HEK293 (cell line): ENCODE data around the gene CDH11.

Experiments used
- CTCF ChIA-PET: fragments of 350-600 bp; formaldehyde crosslinking; extraction: SDS; loops from one replicate; lab custom pipeline; 2021; ENCODE audit warnings: antibody characterized with exemption; lab: Yijun Ruan, JAX
- POLR2A ChIA-PET: fragments of 300-600 bp; formaldehyde crosslinking; extraction: SDS; loops from one replicate; lab custom pipeline; 2020; ENCODE audit warnings: antibody characterized with exemption, inconsistent platforms; lab: Yijun Ruan, JAX
- H3K27ac ChIP-seq: fragments of 200-500 bp; sonication (Bioruptor generic); 2 replicates; pipeline ENCODE4 v1.5.1; 2014; ENCODE audit warnings: low read depth, low read length, control low read depth, inconsistent platforms; ENCODE audit errors: extremely low read depth
- H3K36me3 ChIP-seq, 2 experiments: fragments of 200-500 bp in 1 of 2; sonication (Bioruptor generic) in 1 of 2; 1 replicate in 1 of 2; 2 replicates in 1 of 2; pipeline ENCODE4 v1.5.1; 2014 to 2017; ENCODE audit warnings: inconsistent platforms in 2 of 2, low read length in 2 of 2; ENCODE audit not compliant: control insufficient read depth in 2 of 2, insufficient read depth in 1 of 2
- H3K4me1 ChIP-seq: fragments of 200-500 bp; sonication (Bioruptor generic); 2 replicates; pipeline ENCODE4 v1.5.1; 2014; ENCODE audit warnings: mild to moderate bottlenecking, low read length, inconsistent platforms; ENCODE audit not compliant: control insufficient read depth, insufficient read depth
- H3K4me3 ChIP-seq: 2 replicates; pipeline ENCODE4 v1.5.1; 2011; ENCODE audit warnings: low read depth, mild to moderate bottlenecking, control low read depth, low read length, moderate library complexity
- H3K9me3 ChIP-seq: fragments of 200-500 bp; sonication (Bioruptor generic); 2 replicates; pipeline ENCODE4 v1.5.1; 2014; ENCODE audit warnings: low read depth, low read length, inconsistent platforms; ENCODE audit not compliant: control insufficient read depth, insufficient read depth
- ZBTB10 ChIP-seq: fragments of 450-650 bp; formaldehyde crosslinking; IDR thresholded peaks from 2 replicates; pipeline ENCODE4 v1.5.1; 2016; ENCODE audit warnings: missing biosample characterization, missing genetic modification characterization
- ZBTB11 ChIP-seq: fragments of 450-650 bp; formaldehyde crosslinking; conservative IDR thresholded peaks from 2 replicates; pipeline ENCODE4 v1.5.1; 2016; ENCODE audit warnings: low read depth, missing biosample characterization, missing genetic modification characterization
- ZEB2 ChIP-seq: fragments of 450-650 bp; formaldehyde crosslinking; IDR thresholded peaks from 2 replicates; pipeline ENCODE4 v1.5.1; 2016; ENCODE audit warnings: missing biosample characterization, missing genetic modification characterization
- ZNF10 ChIP-seq: fragments of 450-650 bp; formaldehyde crosslinking; IDR thresholded peaks from 2 replicates; pipeline ENCODE4 v1.5.1; 2017; ENCODE audit warnings: missing biosample characterization, missing genetic modification characterization
- ZNF121 ChIP-seq: fragments of 450-650 bp; formaldehyde crosslinking; IDR thresholded peaks from 2 replicates; pipeline ENCODE4 v1.5.1; 2016; ENCODE audit warnings: missing biosample characterization, missing genetic modification characterization
- ZNF223 ChIP-seq: fragments of 450-650 bp; formaldehyde crosslinking; IDR thresholded peaks from 2 replicates; pipeline ENCODE4 v1.5.1; 2016; ENCODE audit warnings: missing biosample characterization, missing genetic modification characterization
- ZNF302 ChIP-seq: fragments of 450-650 bp; formaldehyde crosslinking; IDR thresholded peaks from 2 replicates; pipeline ENCODE4 v1.5.1; 2016; ENCODE audit warnings: missing biosample characterization, missing genetic modification characterization, low read depth
- ZNF311 ChIP-seq: fragments of 450-650 bp; formaldehyde crosslinking; IDR thresholded peaks from 2 replicates; pipeline ENCODE4 v1.5.1; 2017; ENCODE audit warnings: missing biosample characterization, missing genetic modification characterization, borderline replicate concordance
- ZNF398 ChIP-seq: fragments of 450-650 bp; formaldehyde crosslinking; IDR thresholded peaks from 2 replicates; pipeline ENCODE4 v1.5.1; 2017; ENCODE audit warnings: missing biosample characterization, missing genetic modification characterization
- ZNF488 ChIP-seq: fragments of 450-650 bp; formaldehyde crosslinking; IDR thresholded peaks from 2 replicates; pipeline ENCODE4 v1.5.1; 2016; ENCODE audit warnings: missing biosample characterization, missing genetic modification characterization
- ZNF600 ChIP-seq: fragments of 450-650 bp; formaldehyde crosslinking; IDR thresholded peaks from 2 replicates; pipeline ENCODE4 v1.5.1; 2016; ENCODE audit warnings: missing biosample characterization, missing genetic modification characterization
- ZSCAN23 ChIP-seq: fragments of 450-650 bp; formaldehyde crosslinking; IDR thresholded peaks from 2 replicates; pipeline ENCODE4 v1.5.1; 2016; ENCODE audit warnings: missing biosample characterization, missing genetic modification characterization
- TF ChIP-seq, protein P1 (sequence below): fragments of 450-650 bp; IDR thresholded peaks from 2 replicates; pipeline ENCODE4 v1.5.1; 2018; ENCODE audit warnings: missing biosample characterization, mild to moderate bottlenecking, missing genetic modification characterization
- TF ChIP-seq, protein P2 (sequence below): fragments of 450-650 bp; formaldehyde crosslinking; optimal IDR thresholded peaks from 2 replicates; pipeline ENCODE3; 2016; ENCODE audit warnings: missing biosample characterization, mild to moderate bottlenecking, missing genetic modification characterization
- TF ChIP-seq, protein P3 (sequence below): fragments of 450-650 bp; formaldehyde crosslinking; IDR thresholded peaks from 2 replicates; pipeline ENCODE4 v1.5.1; 2016; ENCODE audit warnings: missing biosample characterization, missing genetic modification characterization
- TF ChIP-seq, protein P4 (sequence below): fragments of 450-650 bp; formaldehyde crosslinking; IDR thresholded peaks from 2 replicates; pipeline ENCODE4 v1.5.1; 2017; ENCODE audit warnings: missing biosample characterization, missing genetic modification characterization

The CDH11 gene

GRCh38 chr16:65002265-65002664 lies 119.6 kb downstream of the CDH11 start (continued):
- TF ChIP-seq, protein P1, sequence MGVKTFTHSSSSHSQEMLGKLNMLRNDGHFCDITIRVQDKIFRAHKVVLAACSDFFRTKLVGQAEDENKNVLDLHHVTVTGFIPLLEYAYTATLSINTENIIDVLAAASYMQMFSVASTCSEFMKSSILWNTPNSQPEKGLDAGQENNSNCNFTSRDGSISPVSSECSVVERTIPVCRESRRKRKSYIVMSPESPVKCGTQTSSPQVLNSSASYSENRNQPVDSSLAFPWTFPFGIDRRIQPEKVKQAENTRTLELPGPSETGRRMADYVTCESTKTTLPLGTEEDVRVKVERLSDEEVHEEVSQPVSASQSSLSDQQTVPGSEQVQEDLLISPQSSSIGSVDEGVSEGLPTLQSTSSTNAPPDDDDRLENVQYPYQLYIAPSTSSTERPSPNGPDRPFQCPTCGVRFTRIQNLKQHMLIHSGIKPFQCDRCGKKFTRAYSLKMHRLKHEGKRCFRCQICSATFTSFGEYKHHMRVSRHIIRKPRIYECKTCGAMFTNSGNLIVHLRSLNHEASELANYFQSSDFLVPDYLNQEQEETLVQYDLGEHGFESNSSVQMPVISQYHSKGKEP (tag by site-specific recombination): no peak
- TF ChIP-seq, protein P2, sequence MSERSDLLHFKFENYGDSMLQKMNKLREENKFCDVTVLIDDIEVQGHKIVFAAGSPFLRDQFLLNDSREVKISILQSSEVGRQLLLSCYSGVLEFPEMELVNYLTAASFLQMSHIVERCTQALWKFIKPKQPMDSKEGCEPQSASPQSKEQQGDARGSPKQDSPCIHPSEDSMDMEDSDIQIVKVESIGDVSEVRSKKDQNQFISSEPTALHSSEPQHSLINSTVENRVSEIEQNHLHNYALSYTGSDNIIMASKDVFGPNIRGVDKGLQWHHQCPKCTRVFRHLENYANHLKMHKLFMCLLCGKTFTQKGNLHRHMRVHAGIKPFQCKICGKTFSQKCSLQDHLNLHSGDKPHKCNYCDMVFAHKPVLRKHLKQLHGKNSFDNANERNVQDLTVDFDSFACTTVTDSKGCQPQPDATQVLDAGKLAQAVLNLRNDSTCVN (tag by site-specific recombination): no peak
- TF ChIP-seq ZEB2 (tag by site-specific recombination): no peak
- no peak for TF ChIP-seq ZBTB10 (tag by site-specific recombination)
- TF ChIP-seq, all 188 proteins: peak for 0

DNA sequence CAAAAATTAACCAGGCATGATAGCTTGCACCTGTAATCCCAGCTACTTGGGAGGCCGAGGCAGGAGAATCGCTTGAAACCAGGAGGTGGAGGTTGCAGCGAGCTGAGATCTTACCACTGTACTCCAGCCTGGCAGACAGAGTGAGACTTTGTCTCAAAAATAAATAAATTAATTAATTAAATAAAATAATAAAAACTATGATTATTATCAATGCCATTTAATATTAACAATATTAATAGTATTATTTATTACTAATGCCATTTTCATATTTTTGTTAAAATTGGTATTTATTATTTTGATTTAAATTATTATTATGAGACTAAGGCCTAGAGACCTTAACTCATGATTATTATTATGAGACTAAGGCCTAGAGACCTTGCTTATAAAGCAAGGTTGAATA lies 121.2 kb downstream of the CDH11 start:
- Histone ChIP-seq H3K9me3 (no peaks in the 10 kb centered on the region), H3K4me3 (no peak overlapping the region), H3K27ac (no peak overlapping the region), H3K4me1 (no peaks in the 10 kb centered on the region), H3K36me3 (peaks cover 0 to 3% of the 10 kb centered on the region in 2 experiments; a peak in 2 of 3 replicates)
- ChIA-PET CTCF (no interaction called here), POLR2A (interaction anchor here (0.7 kb wide), 1 partner anchor 649 kb away, joined by 5 read pairs; no protein-coding TSS in a partner anchor)
- TF ChIP-seq, protein P3, sequence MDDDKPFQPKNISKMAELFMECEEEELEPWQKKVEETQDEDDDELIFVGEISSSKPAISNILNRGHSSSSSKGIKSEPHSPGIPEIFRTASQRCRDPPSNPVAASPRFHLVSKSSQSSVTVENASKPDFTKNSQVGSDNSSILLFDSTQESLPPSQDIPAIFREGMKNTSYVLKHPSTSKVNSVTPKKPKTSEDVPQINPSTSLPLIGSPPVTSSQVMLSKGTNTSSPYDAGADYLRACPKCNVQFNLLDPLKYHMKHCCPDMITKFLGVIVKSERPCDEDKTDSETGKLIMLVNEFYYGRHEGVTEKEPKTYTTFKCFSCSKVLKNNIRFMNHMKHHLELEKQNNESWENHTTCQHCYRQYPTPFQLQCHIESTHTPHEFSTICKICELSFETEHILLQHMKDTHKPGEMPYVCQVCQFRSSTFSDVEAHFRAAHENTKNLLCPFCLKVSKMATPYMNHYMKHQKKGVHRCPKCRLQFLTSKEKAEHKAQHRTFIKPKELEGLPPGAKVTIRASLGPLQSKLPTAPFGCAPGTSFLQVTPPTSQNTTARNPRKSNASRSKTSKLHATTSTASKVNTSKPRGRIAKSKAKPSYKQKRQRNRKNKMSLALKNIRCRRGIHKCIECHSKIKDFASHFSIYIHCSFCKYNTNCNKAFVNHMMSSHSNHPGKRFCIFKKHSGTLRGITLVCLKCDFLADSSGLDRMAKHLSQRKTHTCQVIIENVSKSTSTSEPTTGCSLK: no peak
- no peak for TF ChIP-seq ZNF302 (tag by site-specific recombination)
- TF ChIP-seq ZNF223 (tag by site-specific recombination): no peak
- TF ChIP-seq ZNF10 (tag by site-specific recombination): no peak

- Histone ChIP-seq H3K27ac (no peak overlapping the region), H3K4me3 (no peak overlapping the region), H3K9me3 (no peaks in the 10 kb centered on the region), H3K4me1 (no peaks in the 10 kb centered on the region), H3K36me3 (peaks cover 0 to 3% of the 10 kb centered on the region in 2 experiments; a peak in 2 of 3 replicates)
- ChIA-PET POLR2A (no interaction called here), CTCF (interaction anchor here (0.5 to 0.9 kb wide), 2 partner anchors 85 to 225 kb away, joined by 3 to 5 read pairs; no protein-coding TSS in a partner anchor)
- TF ChIP-seq ZNF311 (no peak), ZSCAN23 (tag by site-specific recombination) (no peak), ZNF398 (tag by site-specific recombination) (no peak), ZBTB11 (tag by site-specific recombination) (no peak), ZNF488 (tag by site-specific recombination) (no peak), ZNF600 (tag by site-specific recombination) (no peak), ZNF121 (tag by site-specific recombination) (no peak)
- TF ChIP-seq, protein P4, sequence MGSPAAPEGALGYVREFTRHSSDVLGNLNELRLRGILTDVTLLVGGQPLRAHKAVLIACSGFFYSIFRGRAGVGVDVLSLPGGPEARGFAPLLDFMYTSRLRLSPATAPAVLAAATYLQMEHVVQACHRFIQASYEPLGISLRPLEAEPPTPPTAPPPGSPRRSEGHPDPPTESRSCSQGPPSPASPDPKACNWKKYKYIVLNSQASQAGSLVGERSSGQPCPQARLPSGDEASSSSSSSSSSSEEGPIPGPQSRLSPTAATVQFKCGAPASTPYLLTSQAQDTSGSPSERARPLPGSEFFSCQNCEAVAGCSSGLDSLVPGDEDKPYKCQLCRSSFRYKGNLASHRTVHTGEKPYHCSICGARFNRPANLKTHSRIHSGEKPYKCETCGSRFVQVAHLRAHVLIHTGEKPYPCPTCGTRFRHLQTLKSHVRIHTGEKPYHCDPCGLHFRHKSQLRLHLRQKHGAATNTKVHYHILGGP (tag by site-specific recombination): no peak
Observed at GRCh38 chr16:64997751-64998150, 124.1 kb downstream of the CDH11 start.
